Breast epithelium (tissue), 4 donors: ENCODE data around the gene ZSWIM1. TPM values are rescaled to one million over a fixed set of nuclear protein-coding genes. Genes with fewer than 3 reads are reported as not detected.
"Not testable (repeated sequence)": the region's sequence is repeated elsewhere in the genome, so short reads cannot be mapped to it uniquely, and the experiment has no call there.

Experiments used
- DNase-seq, 2 donors: peaks; one replicate each; pipeline ENCODE4 v3.0.0-alpha.2; 2019; ENCODE audit warnings: low spot score in 2 of 2
- H3K27ac ChIP-seq, 2 donors: fragments of 200-600 bp; sonication (generic) in 1 of 2; one replicate each; pipeline ENCODE4 v1.5.1; 2016 to 2019; ENCODE audit warnings: mild to moderate bottlenecking in 1 of 2
- H3K27me3 ChIP-seq, 2 donors: fragments of 200-600 bp; sonication (generic) in 1 of 2; one replicate each; pipeline versions ENCODE4 v1.5.1 to v1.6.0; 2017 to 2019; ENCODE audit warnings: control low read depth in 1 of 2, mild to moderate bottlenecking in 1 of 2
- H3K36me3 ChIP-seq: fragments of 200-600 bp; one replicate; pipeline ENCODE4 v1.5.1; 2019
- H3K4me1 ChIP-seq, 2 donors: fragments of 200-600 bp; sonication (generic); one replicate each; pipeline ENCODE4 v1.5.1; 2016 to 2019; ENCODE audit warnings: control low read depth in 1 of 2
- H3K4me3 ChIP-seq, 3 donors: fragments of 200-600 bp; sonication (generic); 1 replicate in 2 of 3; 2 replicates in 1 of 3; pipeline ENCODE4 v1.5.1; 2016 to 2019; ENCODE audit warnings: mild to moderate bottlenecking in 3 of 3, moderate library complexity in 2 of 3
- H3K9me3 ChIP-seq, 2 donors: fragments of 200-600 bp; sonication (generic) in 1 of 2; one replicate each; pipeline ENCODE4 v1.5.1; 2016 to 2019; ENCODE audit warnings: control low read depth in 1 of 2
- POLR2A ChIP-seq: fragments of 450-650 bp; IDR thresholded peaks from one replicate; pipeline ENCODE4 v1.6.1; 2016; ENCODE audit warnings: antibody characterized with exemption, mild to moderate bottlenecking, moderate library complexity
- POLR2AphosphoS5 ChIP-seq, 3 donors: sonication (generic); formaldehyde crosslinking; IDR thresholded peaks; one replicate each; pipeline ENCODE4 v1.6.1; 2017; ENCODE audit warnings: antibody characterized with exemption in 3 of 3
- intact Hi-C: fragments of 100-400 bp; cut with DNase I; formaldehyde crosslinking; loops from one replicate; pipeline ENCODE4 v1.15.1; 2023; ENCODE audit warnings: low total_unique reads
- total RNA-seq, 3 donors: library from RNA; depleted of rRNA; stranded (reverse); fragments of >200 nt; gene quantifications; one replicate each; pipeline ENCODE4 v1.1.0, GENCODE V29; 2016
- TF ChIP-seq, protein P1 (sequence below), 3 donors: fragments of 450-650 bp; IDR thresholded peaks; one replicate each; pipeline ENCODE4 v1.5.1; 2016 to 2017; ENCODE audit warnings: antibody characterized with exemption in 3 of 3, mild to moderate bottlenecking in 3 of 3, moderate library complexity in 3 of 3

ZSWIM1 gene
- total RNA-seq, 3 donors from 2014 or later: 6.9 to 11.4 (median 7.5) TPM

DNA sequence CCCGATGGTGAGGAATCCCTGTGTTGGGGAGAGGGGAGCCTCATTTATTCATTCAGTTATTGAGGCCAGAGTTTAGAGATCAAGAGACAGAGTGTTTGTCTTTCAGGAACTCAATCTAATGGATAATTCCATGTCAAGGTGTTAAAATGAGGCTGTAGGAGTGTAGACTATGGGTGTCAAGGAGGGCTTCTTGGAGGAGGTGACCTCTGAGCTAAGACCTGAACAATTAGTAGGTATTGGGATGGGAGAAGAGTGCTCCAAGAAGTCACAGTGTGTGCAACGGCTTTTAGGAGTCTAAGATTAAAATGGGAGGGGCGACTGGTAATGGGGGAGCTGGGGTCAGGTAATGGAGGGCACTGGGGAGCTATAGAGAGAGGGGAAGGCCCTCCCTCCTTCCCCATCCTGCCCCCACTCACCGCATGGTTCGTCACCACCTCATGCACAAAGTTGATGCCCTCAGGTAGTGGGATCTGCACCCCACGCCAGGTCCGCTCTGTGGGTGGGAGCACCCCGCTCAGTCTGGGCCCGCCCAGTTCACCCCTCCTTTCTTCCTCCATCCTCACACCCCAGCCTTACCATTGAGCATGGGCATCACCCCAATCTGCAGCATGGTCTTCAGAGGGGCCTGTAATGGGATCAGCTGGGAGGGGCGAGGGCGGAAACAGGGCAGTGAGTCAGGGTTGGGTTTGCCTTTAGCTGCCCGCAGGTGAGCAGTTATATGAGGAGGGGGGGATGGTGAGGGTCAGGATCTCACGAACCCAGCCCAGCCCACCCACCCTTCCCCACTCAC is 18.2 kb downstream of the ZSWIM1 start:
- TF ChIP-seq, protein P1, sequence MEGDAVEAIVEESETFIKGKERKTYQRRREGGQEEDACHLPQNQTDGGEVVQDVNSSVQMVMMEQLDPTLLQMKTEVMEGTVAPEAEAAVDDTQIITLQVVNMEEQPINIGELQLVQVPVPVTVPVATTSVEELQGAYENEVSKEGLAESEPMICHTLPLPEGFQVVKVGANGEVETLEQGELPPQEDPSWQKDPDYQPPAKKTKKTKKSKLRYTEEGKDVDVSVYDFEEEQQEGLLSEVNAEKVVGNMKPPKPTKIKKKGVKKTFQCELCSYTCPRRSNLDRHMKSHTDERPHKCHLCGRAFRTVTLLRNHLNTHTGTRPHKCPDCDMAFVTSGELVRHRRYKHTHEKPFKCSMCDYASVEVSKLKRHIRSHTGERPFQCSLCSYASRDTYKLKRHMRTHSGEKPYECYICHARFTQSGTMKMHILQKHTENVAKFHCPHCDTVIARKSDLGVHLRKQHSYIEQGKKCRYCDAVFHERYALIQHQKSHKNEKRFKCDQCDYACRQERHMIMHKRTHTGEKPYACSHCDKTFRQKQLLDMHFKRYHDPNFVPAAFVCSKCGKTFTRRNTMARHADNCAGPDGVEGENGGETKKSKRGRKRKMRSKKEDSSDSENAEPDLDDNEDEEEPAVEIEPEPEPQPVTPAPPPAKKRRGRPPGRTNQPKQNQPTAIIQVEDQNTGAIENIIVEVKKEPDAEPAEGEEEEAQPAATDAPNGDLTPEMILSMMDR (IDR thresholded peaks at IDR 0.05): no peak
- TF ChIP-seq POLR2AphosphoS5 (IDR thresholded peaks at IDR 0.05): no peak
- no peak for TF ChIP-seq POLR2A
- Histone ChIP-seq H3K36me3 (no peaks in the 10 kb centered on the region), H3K27ac (no peak overlapping the region), H3K9me3 (no peaks in the 10 kb centered on the region), H3K27me3 (no peaks in the 10 kb centered on the region), H3K4me3 (no peak overlapping the region), H3K4me1 (no peaks in the 10 kb centered on the region)
- intact Hi-C loops: no loop called here
- DNase-seq: no peak

DNA sequence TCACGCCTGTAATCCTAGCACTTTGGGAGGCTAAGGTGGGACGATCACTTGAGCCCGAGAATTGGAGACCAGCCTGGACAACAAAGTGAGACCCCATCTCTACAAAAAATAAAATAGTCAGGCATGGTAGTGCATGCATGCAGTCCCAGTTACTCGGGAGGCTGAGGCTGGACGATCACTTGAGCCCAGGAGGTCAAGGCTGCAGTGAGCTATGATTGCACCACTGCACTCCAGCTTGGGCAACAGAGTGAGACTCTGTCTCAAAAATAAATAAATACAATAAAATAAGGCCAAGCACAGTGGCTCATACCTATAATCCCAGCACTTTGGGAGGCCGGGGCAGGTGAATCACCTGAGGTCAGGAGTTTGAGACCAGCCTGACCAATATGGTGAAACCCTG is 20.3 kb downstream of the ZSWIM1 start:
- H3K36me3 ChIP-seq, H3K9me3 ChIP-seq, H3K27ac ChIP-seq, intact Hi-C loops, H3K4me3 ChIP-seq, H3K4me1 ChIP-seq, DNase-seq, H3K27me3 ChIP-seq: not testable (repeated sequence)

DNA sequence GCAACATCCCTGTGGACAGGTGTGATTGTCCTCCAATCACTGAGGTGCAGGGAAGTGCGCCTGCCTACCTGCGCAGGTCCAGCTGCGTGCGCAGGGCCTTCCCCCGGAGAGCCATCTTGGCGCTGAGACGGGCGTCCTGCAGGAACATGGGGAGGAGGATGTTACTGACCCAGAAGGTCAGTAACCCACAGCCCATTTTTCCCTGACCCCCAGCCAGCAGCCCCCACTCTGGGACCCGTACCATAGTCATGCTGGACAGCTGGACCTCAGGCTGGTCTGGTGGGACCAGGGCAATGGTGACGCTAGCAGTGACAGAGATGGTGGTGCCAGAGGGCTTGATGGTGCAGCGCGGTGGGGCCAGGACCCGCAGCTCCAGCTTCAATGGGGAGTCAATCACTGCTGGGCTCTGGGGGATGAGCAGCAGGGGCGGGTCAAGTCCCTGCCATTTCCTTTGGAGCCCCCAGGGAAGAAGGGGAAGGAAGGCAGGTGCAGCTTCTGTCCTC is 21.2 kb downstream of the ZSWIM1 start:
- DNase-seq: no peak
- Histone ChIP-seq H3K4me3 (no peak overlapping the region), H3K27me3 (no peaks in the 10 kb centered on the region), H3K9me3 (no peaks in the 10 kb centered on the region), H3K36me3 (no peaks in the 10 kb centered on the region), H3K4me1 (no peaks in the 10 kb centered on the region), H3K27ac (no peak overlapping the region)
- no peak for TF ChIP-seq POLR2A
- no peak for TF ChIP-seq POLR2AphosphoS5 (IDR thresholded peaks at IDR 0.05)
- TF ChIP-seq, protein P1 (IDR thresholded peaks at IDR 0.05): no peak
- intact Hi-C loops: no loop called here

DNA sequence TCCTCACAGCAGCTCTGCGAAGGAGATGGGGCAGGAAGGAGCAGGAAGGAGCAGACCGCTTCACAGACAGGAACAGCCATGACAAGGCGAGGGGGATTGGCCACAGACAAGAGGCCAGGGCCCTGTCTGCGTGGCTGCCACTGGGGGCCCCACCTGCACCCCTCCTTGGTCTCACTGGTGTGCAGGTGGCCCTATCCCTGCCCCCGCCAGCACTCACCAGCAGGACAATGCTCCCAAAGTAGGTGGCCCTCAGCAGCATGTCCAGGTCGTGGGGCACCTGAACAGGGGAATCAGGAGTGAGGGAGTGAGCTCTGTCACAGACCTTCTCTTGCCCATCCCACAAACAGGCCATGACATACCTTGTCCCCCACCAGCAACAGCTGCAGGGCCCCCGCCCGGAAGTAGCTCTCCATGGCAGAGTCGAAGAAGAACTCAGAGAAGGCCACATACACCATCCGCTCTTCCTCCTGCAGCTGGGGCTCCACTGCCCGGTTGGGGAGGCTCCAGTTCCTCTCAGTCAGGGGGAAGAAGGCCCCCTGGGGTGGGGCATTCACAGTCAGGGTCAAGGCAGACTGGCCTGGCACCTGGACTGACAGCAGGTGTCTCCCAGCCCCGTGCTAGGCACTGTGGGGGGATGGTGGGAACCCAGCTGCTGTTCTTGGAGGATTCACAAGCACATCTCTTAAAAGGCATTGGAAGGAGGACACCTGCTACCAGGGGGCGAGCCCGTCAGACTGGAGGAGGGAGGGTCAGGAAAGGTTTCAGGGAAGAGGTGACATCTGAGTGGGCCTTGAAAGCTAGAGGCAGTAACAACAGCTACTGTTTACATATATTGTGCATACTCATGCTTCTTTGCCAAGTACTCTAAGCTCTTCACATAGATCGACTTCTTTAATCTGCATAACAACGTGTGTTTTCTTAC is 23.8 kb downstream of the ZSWIM1 start:
- no peaks in the 10 kb centered on the region for H3K4me1 ChIP-seq
- H3K9me3 ChIP-seq: no peaks in the 10 kb centered on the region
- DNase-seq: no peak
- H3K27ac ChIP-seq: no peak overlapping the region
- TF ChIP-seq POLR2A: no peak
- TF ChIP-seq POLR2AphosphoS5 (IDR thresholded peaks at IDR 0.05): no peak
- TF ChIP-seq, protein P1 (IDR thresholded peaks at IDR 0.05): no peak
- no peak overlapping the region for H3K4me3 ChIP-seq
- no peaks in the 10 kb centered on the region for H3K27me3 ChIP-seq
- H3K36me3 ChIP-seq: no peaks in the 10 kb centered on the region
- intact Hi-C loops: no loop called here

DNA sequence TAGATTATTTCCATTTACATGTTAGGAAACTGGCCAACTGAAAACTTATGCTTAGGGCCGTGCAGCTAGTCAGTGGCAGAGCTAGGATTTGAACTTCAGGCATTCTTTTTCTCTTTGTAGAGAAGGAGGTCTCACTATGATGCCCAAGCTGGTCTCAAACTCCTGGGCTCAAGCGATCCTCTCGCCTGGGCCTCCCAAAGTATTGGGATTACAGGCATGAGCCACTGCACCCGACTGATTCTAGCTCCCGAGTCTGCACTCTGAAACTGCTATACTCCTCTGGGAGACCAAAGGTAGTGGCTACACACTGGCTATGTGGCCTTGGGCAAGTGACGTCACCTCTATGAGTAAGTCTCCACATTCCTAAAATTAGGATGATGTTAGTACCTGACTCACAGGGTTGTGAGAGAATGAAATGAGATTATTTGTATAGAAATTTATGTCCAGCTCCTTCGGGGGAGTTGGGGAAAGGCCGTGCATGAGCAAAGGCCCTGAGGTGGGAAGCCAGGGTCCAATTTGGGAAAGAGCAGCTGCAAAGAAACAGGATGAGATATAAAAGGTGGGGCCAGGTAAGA is 24.6 kb downstream of the ZSWIM1 start:
- Histone ChIP-seq H3K9me3 (no peaks in the 10 kb centered on the region), H3K4me1 (no peaks in the 10 kb centered on the region), H3K27ac (no peak overlapping the region), H3K4me3 (no peak overlapping the region), H3K36me3 (no peaks in the 10 kb centered on the region), H3K27me3 (no peaks in the 10 kb centered on the region)
- no peak for DNase-seq
- intact Hi-C loops: no loop called here
- TF ChIP-seq POLR2AphosphoS5 (IDR thresholded peaks at IDR 0.05) (no peak), POLR2A (no peak)
- TF ChIP-seq, protein P1 (IDR thresholded peaks at IDR 0.05): no peak
